Hippocampal formation (tissue), 2 donors: Measurements from ENCODE around the gene STX11.
"Not testable (repeated sequence)": the region's sequence is repeated elsewhere in the genome, so short reads cannot be mapped to it uniquely, and the experiment has no call there.

Experiments
- DNase-seq, 2 donors: peaks; one replicate each; lab custom pipeline; 2025; lab: John Stamatoyannopoulos, UW

STX11 gene

GRCh38 chr6:144149894-144150709 is at the start of gene STX11:
Gene STX11 (plus strand): TSS chr6:144150517. CDS start chr6:144186628, 36,111 bp downstream.
- DNase-seq: peak; percentile 26 to 32

GRCh38 chr6:144103026-144103563 is 47.2 kb upstream of the STX11 start:
- no peak for DNase-seq

- no peak for DNase-seq
Observed at GRCh38 chr6:144104488-144104887, 45.8 kb upstream of the STX11 start.

GRCh38 chr6:144104898-144105487 is 45.3 kb upstream of the STX11 start:
- DNase-seq: peak in 1 of 2 donors; percentile 48

GRCh38 chr6:144106206-144106605 is 44.1 kb upstream of the STX11 start:
- DNase-seq: no peak

- DNase-seq: no peak
Observed at GRCh38 chr6:144110210-144110609, 40.1 kb upstream of the STX11 start.

GRCh38 chr6:144113366-144113765 is 37.0 kb upstream of the STX11 start:
- no peak for DNase-seq

- DNase-seq: no peak
Observed at GRCh38 chr6:144115219-144115618, 35.1 kb upstream of the STX11 start.

- no peak for DNase-seq
Observed at GRCh38 chr6:144119376-144119775, 30.9 kb upstream of the STX11 start.

GRCh38 chr6:144122861-144123260 is 27.5 kb upstream of the STX11 start:
- no peak for DNase-seq

- no peak for DNase-seq
Observed at GRCh38 chr6:144123421-144123820, 26.9 kb upstream of the STX11 start.

GRCh38 chr6:144123836-144124235 is 26.5 kb upstream of the STX11 start:
- DNase-seq: no peak

- DNase-seq: no peak
Observed at GRCh38 chr6:144127097-144127496, 23.2 kb upstream of the STX11 start.

- no peak for DNase-seq
Observed at GRCh38 chr6:144129469-144129868, 20.8 kb upstream of the STX11 start.

GRCh38 chr6:144131248-144131709 is 19.0 kb upstream of the STX11 start:
- DNase-seq: no peak

GRCh38 chr6:144132167-144132690 is 18.1 kb upstream of the STX11 start:
- not testable (repeated sequence) for DNase-seq

GRCh38 chr6:144133225-144133821 is 17.0 kb upstream of the STX11 start:
- DNase-seq: no peak

GRCh38 chr6:144134176-144134575 is 16.1 kb upstream of the STX11 start:
- no peak for DNase-seq

- no peak for DNase-seq
Observed at GRCh38 chr6:144134737-144135136, 15.6 kb upstream of the STX11 start.

GRCh38 chr6:144138542-144138941 is 11.8 kb upstream of the STX11 start:
- no peak for DNase-seq

GRCh38 chr6:144139817-144140216 is 10.5 kb upstream of the STX11 start:
- no peak for DNase-seq

- DNase-seq: no peak
Observed at GRCh38 chr6:144140867-144141266, 9.4 kb upstream of the STX11 start.
